GM12873 (cell line): ENCODE data around the gene PGS1.

ENCODE experiments used
- TF ChIP-seq, protein P1 (sequence below): IDR thresholded peaks from 2 replicates; pipeline ENCODE4 v1.5.1; 2012; ENCODE audit warnings: low read depth, mild to moderate bottlenecking, moderate library complexity, low read length, control low read depth; ENCODE audit not compliant: insufficient read depth; ENCODE audit errors: missing control alignments

PGS1 gene

DNA sequence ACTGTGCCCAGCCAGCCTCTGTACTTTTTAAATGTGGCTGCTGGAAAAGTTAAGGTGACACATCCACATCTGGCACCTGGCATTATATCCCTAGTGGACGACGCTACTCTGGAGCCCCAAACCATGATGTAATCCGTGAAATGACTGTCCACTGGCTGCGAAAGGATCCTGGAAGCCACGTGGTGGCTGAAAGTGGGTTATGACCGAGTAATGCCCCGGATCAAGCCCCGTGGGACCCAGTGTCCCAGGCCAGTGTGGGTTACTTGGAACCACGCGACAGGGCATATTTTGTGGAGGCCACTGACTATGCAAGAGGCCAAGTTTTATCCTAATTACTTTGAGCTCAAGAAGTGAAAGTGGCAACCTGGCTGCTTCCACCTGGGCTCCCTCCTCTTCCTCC is 79.6 kb downstream of the PGS1 start:
- TF ChIP-seq, protein P1, sequence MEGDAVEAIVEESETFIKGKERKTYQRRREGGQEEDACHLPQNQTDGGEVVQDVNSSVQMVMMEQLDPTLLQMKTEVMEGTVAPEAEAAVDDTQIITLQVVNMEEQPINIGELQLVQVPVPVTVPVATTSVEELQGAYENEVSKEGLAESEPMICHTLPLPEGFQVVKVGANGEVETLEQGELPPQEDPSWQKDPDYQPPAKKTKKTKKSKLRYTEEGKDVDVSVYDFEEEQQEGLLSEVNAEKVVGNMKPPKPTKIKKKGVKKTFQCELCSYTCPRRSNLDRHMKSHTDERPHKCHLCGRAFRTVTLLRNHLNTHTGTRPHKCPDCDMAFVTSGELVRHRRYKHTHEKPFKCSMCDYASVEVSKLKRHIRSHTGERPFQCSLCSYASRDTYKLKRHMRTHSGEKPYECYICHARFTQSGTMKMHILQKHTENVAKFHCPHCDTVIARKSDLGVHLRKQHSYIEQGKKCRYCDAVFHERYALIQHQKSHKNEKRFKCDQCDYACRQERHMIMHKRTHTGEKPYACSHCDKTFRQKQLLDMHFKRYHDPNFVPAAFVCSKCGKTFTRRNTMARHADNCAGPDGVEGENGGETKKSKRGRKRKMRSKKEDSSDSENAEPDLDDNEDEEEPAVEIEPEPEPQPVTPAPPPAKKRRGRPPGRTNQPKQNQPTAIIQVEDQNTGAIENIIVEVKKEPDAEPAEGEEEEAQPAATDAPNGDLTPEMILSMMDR = no peak

DNA sequence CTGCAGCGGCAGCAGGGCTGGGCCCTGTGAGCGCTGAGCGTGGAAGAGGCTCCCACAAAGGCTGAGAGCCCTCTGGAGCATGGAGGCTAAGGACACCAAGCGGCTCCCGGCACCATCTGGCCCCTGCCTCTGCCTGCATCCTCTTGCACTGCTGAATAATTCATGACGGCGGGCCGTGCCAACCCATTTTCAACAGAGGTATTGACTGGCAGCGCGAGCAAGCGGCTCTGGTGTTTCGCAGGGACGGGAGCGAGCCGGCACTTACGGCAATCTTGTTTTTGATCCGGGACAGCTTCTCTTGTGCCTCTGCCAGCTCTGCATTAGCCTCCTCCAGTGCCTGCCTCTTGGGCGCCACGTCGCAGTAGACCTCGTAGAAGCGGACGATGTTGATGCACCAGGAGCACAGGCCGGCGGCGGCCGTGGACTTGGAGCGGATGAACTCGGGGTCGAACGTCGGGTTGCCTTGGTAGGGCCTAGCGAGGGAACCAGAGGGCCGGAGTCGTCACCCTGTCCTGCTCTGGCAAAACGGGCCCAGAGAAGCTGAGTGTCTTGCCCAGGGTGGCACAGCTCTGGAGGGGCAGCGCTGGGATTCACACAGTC is 80.4 kb downstream of the PGS1 start:
- TF ChIP-seq, protein P1 = no peak

DNA sequence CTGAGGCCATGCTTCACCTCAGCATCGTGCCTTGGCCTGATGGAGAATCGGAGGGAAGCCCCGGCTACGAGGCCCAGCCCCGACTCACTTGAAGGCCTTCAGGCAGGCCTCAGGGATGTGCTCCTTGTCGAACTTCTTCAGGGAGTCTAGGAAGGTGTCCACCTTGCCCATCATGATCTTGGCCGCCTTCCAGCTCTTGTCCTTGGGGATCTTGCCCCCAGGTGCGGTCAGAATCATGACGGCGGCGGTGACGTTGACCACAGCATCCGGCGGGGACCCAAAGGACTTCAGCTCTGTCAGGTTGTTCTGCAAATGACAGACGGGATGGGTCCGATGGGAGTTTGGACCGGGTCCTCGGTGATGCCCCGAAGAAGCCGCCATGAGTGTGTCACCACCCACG is 81.2 kb downstream of the PGS1 start:
- TF ChIP-seq, protein P1 = no peak

DNA sequence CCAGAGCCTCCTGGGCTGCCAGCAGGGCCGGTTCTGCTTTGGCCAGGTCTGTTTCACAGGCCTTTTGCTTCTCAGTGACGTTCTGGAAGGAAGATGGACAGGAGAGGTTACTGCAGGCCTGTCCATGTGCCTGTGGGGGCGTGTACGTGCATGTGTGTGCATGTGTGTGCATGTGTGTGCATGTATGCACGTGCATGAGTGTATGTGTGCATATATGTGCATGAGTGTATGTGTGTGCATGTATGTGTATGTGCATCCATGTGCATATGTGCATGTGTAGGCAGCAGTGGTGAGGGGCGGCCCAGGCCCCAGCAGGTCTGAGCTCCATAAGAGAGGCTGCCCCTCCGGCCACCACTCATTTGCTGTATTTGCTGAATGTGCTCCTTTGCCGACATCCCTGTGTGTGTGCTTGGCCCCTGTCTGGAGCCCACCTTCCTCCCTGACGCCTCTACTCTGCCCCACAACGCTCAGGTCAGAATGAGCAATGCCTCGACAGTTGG is 81.8 kb downstream of the PGS1 start:
- TF ChIP-seq, protein P1 = no peak

DNA sequence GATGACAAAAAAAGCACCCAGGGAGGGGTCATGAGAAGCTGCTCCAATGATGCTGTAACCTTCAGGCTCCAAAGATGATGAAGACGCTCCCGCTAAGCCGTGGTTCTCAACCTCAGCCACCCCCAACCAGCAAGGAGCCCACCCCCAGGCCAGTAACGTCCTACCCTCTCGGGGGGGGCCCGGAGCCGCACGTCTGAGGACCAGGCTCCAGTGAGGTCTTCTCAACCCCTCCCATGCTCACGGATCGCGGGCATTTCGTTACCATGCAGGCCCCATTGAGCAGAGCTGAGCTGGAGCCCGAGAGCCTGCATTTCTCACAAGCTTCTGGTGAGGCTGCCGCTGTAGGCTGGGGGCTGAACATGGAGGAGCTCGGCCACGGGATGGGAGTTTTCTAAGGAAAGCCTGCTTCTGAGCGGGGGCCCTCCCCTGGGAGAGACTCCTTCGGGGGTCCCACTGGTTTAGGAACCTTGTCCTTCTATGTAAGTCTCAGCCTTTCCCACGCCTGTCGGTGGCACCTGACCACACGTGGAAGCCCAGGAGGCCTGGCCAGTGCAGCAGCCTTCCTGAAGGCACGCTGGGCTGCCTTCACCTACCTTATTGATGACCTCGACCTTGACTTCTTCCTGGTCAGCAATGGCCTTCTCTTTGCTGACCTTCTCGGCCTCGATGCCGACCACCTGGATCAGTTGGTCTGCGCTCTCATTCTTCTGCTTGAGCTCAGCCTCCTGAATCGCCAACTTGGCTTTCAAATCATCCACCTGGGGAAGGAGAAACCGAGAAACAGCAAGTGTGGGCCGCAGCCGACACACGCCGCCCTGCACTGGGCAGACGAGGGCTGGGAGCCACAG is 82.7 kb downstream of the PGS1 start:
- TF ChIP-seq, protein P1 = no peak

DNA sequence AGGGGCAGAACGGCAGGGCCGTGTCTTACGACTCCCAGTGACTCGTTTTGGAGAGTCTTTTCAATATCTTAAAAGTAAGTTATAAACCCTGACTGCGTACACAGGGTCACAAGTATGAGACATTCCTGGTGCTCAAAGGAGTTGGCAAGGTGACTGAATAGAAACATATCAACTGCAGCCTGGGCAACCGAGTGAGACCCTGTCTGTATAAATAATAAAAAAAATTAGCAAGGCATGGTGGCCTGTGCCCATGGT is 83.3 kb downstream of the PGS1 start:
- TF ChIP-seq, protein P1 = no peak

DNA sequence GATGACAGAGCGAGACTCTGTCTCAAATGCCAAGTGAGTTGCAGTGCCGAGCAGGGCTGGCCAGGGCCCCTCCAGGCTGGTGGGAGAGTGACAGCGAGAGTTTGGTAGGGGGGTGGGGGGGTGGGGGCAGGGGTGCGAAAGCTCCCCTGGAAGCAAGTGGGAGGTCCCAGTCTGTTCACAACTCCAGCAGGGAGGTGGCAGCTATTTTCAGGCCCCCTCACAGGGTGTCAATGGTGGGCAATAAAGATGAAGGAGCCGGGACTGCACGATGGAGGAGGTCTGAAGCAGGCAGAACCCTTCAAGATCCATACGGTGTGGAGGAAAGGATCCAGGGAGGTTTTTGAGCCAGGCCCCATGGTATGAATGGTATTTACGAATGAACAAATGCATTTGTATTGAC is 83.7 kb downstream of the PGS1 start:
- TF ChIP-seq, protein P1 = no peak
